HG02884 (cell line): ENCODE data around the gene MCF2L.

Experiments
- ATAC-seq: cut with Tn5 transposase; IDR thresholded peaks from one replicate; pipeline ENCODE4 v1.9.1; 2021; ENCODE audit warnings: mild to moderate bottlenecking, moderate library complexity; ENCODE audit not compliant: unreplicated experiment

The MCF2L gene

GRCh38 chr13:113009743-113010509 is 40.9 kb downstream of the MCF2L start:
- no peak for ATAC-seq

GRCh38 chr13:113010510-113010865 is 41.5 kb downstream of the MCF2L start:
- no peak for ATAC-seq

- no peak for ATAC-seq
Observed at GRCh38 chr13:113013303-113013702, 44.3 kb downstream of the MCF2L start.

DNA sequence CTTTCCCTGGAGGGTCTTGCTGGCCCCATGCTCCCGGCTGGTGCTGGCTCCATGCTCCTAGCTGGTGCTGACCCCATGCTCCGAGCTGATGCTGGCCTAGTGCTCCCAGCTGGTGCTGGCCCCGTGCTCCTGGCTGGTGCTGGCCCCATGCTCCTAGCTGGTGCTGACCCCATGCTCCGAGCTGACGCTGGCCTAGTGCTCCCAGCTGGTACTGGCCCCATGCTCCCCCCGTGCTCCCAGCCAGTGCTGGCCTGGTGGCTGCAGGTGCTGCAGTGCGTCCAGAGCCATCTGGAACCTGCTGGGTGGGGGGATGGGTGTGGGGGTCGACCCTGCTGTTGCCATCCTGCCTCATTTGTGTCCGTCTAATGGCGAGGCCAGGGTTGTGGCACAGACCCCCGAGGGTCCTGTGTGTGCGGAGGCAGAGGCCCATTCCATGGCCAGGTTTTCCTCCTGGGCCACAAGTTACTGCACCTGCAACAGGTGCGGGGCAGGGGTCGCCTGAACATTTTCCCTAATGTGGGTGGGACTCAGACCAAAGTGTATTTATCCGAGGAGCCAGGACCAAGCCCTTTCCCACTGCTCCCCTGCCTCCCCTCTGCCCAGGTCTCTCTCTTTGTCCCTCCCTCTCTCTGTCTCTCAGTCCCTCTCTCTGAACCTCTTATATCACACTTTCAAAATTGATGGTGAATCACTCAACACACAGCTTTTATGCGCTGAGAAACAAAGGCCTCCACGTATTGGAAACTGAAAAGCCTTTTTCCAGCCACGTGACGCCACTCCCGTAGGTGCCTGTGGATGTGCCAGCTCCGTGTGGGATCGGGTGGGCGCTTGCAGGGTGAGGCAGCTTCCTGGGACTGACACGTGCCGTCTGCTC is 45.1 kb downstream of the MCF2L start:
- ATAC-seq = no peak

GRCh38 chr13:113014752-113015745 is 46.0 kb downstream of the MCF2L start:
- ATAC-seq = no peak

GRCh38 chr13:113015826-113016525 is 47.0 kb downstream of the MCF2L start:
- ATAC-seq = no peak

DNA sequence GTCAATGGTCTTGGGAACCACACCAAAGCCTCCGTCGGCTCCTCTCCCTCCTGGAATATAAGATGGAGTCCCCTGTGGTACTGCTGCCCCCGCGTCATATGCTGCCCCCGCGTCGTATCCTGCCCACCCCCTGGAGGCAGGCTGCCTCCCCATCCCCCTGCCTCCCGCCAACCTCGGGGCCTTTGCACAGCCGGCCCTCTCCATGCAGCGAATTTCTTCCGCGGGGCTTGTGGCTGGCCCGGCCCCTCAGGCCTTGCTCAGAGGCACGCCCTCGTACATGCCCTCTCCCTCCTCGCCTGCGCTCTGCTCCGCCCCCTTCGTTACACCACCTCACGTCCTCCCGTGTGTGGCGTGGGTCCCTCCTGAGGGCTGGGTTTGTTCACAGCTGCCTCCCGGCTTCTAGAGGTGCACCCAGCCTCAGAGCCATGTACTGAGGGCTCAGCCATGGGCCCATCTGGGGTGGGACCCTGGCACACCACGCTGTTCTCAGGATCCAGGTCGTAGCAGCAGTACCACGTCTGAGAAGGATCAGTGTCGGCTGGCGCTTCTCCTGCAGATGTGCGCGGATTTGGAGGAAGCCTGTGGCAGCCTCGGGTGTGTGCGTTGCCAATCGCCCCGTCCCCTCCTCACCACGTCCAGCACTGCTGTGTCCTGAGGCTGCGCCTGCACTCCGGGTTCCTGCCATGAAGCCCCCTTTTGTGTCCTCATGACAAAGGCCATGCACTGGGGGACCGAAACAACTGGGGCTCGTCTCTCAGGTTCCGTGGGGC is 47.7 kb downstream of the MCF2L start:
- ATAC-seq = no peak

DNA sequence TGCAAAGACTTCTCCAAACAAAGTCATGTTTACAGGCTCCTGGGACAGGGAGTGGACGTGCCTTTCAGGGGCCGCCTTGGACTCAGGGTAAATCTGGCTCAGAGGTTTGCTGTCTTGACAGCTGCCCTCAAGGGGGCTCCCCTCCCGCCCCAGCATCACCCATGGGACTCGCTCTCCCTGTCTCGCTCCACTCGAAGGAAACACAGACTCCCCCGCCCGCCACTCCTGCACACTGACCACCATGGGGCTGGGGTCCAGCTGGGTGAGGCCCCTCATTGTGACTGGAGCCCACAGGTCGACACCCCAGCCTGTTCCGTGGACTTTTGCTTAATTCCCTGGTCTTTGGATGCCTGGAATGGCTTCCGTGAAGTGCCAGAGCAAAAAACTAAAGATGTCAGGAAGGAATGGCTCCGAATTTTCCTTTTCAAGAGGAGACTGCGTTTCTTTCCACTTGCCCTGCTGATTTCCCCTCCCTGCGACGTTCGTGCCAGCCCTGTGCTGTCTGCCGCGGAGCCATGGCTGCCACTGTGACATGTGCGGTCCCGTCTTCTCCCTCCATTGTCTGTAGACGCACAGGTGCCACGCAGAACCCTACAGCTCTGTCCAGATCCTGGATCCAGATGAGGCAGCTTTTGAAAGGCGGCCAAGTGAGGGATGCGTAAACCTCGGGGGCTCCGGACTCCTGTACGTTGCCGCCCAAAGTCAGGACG is 48.6 kb downstream of the MCF2L start:
- ATAC-seq = no peak

- ATAC-seq = no peak
Observed at GRCh38 chr13:113018676-113019465, 49.9 kb downstream of the MCF2L start.

GRCh38 chr13:113020323-113021080 is 51.5 kb downstream of the MCF2L start:
- no peak for ATAC-seq

- no peak for ATAC-seq
Observed at GRCh38 chr13:113021391-113021790, 52.4 kb downstream of the MCF2L start.

DNA sequence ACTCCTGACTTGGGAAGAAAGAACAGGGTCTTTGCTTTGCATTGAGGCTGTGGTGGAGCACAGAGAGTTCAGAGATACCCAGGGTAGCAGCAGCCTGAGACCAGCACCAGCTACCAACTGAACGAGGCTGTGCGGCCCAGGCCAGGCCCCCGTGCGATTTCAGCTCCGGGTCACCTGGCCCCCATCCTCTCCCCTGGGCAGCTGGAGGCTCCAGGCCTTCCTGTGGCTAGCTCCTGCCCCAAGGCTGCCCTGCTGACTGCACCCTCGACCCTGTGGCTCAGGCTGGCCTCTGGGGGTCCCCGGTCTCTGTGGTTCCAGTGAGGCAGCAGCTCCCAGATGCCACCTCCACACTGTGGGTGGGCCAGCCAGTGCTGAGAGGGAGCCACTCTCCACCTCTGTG is 52.8 kb downstream of the MCF2L start:
- no peak for ATAC-seq

DNA sequence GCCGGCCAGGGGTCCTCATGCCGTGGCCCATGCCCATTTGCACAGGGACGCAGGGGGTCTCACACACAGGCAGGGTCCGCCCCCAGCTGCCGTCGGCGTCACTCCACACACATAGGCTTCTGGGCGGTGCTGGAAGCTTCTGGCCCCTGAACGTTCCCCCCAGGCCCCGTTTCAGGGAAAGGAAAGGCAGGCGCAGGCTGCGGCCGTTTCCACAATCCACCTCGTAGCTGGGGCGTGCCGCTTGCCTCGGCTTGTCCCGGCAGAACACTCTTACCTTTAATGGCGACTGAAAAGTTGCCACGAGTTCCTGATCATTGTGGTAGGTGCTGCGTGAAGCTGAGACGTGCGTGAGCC is 53.4 kb downstream of the MCF2L start:
- no peak for ATAC-seq

- no peak for ATAC-seq
Observed at GRCh38 chr13:113022745-113023574, 53.9 kb downstream of the MCF2L start.

DNA sequence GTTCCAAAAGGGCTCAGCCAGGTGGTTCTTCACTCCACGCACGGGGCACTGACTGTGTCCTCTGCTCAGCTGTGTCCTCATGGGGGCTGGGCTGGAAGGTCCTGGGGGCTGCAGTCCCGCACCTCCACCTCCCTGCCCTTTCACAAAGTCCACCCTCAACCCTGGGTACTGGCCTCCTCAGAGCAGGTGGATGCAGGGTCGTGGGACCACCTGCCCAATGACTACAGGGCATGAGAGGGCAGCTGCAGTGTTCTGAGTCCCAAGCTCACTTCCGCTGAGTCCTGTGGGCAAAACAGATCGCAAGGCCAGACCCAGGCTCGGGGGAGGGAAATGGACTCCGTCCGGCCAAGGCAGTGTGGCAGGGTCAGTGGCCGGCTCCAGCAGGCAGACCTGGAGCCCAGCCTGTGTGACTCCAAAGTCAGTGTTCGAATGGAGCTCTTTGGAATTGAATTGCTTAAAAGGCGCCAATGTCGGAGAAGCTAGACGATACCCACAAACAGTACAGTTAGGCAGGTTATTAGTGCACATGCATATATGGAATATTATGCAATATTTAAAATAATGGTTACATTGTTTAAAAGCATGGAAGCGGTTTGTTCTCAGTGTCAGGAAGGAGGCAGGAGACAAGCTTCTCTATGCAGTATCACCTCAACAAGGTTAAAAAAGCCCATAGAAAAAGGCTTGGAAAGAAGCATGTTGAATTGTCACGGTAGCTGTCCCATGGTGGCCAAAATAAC is 54.8 kb downstream of the MCF2L start:
- ATAC-seq = no peak

- no peak for ATAC-seq
Observed at GRCh38 chr13:113024466-113024865, 55.5 kb downstream of the MCF2L start.
